Activated naive CD8-positive, alpha-beta T cell treated with anti-CD3 and anti-CD28 coated beads, Interleukin-2, amount 10 ng/mL, durations not matched to agents 7 days and 5 days (primary cell): Measurements from ENCODE around the gene TFPI. TPM values are rescaled to one million over a fixed set of nuclear protein-coding genes. Genes with fewer than 3 reads are reported as not detected.
A peak's percentile ranks its signal among the peaks of the same experiment; 100 is the strongest.

ENCODE experiments used
- ATAC-seq: fragments of 150-1000 bp; cut with Tn5 transposase; one replicate; pipeline ENCODE4 v1.10.0; 2021; ENCODE audit warnings: low read depth, moderate library complexity
- POLR2A ChIA-PET: fragments of 350-600 bp; sonication (Branson Sonifier 250); formaldehyde crosslinking; loops from one replicate; lab custom pipeline; 2021; ENCODE audit warnings: antibody characterized with exemption; lab: Charles Lee
- DNase-seq: peaks from one replicate; pipeline ENCODE4 v3.0.0; 2021
- H3K27ac Mint-ChIP-seq: one replicate; pipeline ENCODE4 v1.8.0; 2022; ENCODE audit warnings: mild to moderate bottlenecking, mixed read lengths
- H3K27me3 Mint-ChIP-seq: one replicate; pipeline ENCODE4 v1.8.0; 2022; ENCODE audit warnings: mild to moderate bottlenecking, moderate library complexity, mixed read lengths
- H3K36me3 Mint-ChIP-seq: one replicate; pipeline ENCODE4 v1.8.0; 2021; ENCODE audit warnings: mild to moderate bottlenecking, mixed read lengths
- H3K4me1 Mint-ChIP-seq: one replicate; pipeline ENCODE4 v1.8.0; 2021; ENCODE audit warnings: mixed read lengths
- H3K4me3 Mint-ChIP-seq: one replicate; pipeline ENCODE4 v1.8.0; 2022; ENCODE audit warnings: mild to moderate bottlenecking, moderate library complexity, mixed read lengths
- H3K9me3 Mint-ChIP-seq: one replicate; pipeline ENCODE4 v1.8.0; 2021; ENCODE audit warnings: mixed read lengths
- total RNA-seq, 2 experiments: library from RNA; stranded (reverse); gene quantifications; one replicate each; pipeline ENCODE4 v1.2.3, GENCODE V29; 2021

TFPI gene
- total RNA-seq, 2 experiments from 2014 or later = 0.11 TPM; not detected in 1

- Mint-ChIP-seq H3K27me3 (no peaks in the 10 kb centered on the region), H3K4me1 (no peaks in the 10 kb centered on the region), H3K36me3 (no peaks in the 10 kb centered on the region), H3K27ac (no peak overlapping the region), H3K4me3 (no peak overlapping the region), H3K9me3 (no peaks in the 10 kb centered on the region)
- POLR2A ChIA-PET = no interaction called here
- DNase-seq = no peak
- ATAC-seq = no peak
These were observed 84.7 kb downstream of the TFPI start for GRCh38 chr2:187469538-187469937.

- H3K4me1 Mint-ChIP-seq = no peaks in the 10 kb centered on the region
- DNase-seq (no peak), ATAC-seq (no peak)
- H3K27me3 Mint-ChIP-seq = no peaks in the 10 kb centered on the region
- H3K36me3 Mint-ChIP-seq = no peaks in the 10 kb centered on the region
- H3K9me3 Mint-ChIP-seq = no peaks in the 10 kb centered on the region
- H3K27ac Mint-ChIP-seq = no peak overlapping the region
- no peak overlapping the region for H3K4me3 Mint-ChIP-seq
- POLR2A ChIA-PET = no interaction called here
These were observed 86.0 kb downstream of the TFPI start for GRCh38 chr2:187468262-187468661.

DNA sequence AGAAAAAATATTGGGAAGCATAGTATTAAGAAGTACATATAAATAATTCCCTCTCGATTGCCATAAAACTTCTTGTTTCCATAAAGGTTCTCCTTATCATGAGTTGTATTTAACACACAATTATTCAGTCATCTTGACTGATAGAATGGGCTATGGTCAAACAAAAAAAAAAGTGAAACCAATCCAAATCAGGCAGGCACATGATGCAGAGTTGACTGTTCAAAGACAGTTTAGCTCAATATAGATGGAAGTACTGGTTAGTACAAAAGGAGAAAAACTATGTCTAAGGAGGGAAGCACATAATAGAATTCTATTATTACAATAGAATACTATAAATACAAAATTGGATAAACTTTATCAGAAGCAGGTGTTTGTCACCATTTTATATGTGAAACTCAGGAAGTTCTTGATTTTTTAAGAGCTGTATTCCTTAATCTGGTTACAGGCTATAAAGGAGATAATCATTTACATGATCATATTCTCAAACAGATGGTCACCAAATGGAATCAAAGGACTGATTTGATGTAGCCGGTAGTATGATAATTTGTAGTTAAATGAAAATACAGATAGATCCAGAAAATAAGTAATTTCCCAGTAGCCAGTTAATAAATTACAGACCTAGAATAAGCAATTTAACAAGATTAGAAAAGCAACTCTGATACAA is 88.0 kb downstream of the TFPI start:
- Mint-ChIP-seq H3K36me3 (no peaks in the 10 kb centered on the region), H3K27ac (no peak overlapping the region)

DNA sequence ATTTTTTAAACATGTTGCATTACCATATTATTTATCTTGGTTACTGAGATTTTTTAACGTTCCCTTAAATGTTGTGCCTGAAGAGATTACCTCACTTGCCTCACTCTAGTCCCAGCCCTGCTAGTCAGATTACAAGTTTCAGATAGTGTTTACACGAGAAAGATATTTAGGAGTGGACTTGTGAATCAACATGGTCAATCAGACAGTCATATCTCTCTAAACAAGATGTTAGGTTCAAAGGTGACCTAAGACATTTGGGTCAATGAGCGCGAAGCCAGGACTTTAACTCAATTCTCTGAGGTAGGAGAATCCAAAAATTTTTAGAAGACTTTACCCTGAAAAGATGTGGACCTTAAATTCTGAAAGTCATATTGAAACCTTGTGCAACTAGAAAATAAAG is 91.4 kb downstream of the TFPI start:
- Mint-ChIP-seq H3K27ac (no peak overlapping the region), H3K36me3 (no peaks in the 10 kb centered on the region), H3K4me1 (no peaks in the 10 kb centered on the region), H3K27me3 (no peaks in the 10 kb centered on the region), H3K9me3 (no peaks in the 10 kb centered on the region), H3K4me3 (no peak overlapping the region)
- POLR2A ChIA-PET = no interaction called here
- DNase-seq (no peak), ATAC-seq (no peak)

More for the DNA sequence above, 88.0 kb downstream of the TFPI start:
- no peaks in the 10 kb centered on the region for H3K27me3 Mint-ChIP-seq
- no peak overlapping the region for H3K4me3 Mint-ChIP-seq
- no peaks in the 10 kb centered on the region for H3K9me3 Mint-ChIP-seq
- POLR2A ChIA-PET = no interaction called here
- H3K4me1 Mint-ChIP-seq = no peaks in the 10 kb centered on the region
- ATAC-seq = no peak
- DNase-seq = no peak

DNA sequence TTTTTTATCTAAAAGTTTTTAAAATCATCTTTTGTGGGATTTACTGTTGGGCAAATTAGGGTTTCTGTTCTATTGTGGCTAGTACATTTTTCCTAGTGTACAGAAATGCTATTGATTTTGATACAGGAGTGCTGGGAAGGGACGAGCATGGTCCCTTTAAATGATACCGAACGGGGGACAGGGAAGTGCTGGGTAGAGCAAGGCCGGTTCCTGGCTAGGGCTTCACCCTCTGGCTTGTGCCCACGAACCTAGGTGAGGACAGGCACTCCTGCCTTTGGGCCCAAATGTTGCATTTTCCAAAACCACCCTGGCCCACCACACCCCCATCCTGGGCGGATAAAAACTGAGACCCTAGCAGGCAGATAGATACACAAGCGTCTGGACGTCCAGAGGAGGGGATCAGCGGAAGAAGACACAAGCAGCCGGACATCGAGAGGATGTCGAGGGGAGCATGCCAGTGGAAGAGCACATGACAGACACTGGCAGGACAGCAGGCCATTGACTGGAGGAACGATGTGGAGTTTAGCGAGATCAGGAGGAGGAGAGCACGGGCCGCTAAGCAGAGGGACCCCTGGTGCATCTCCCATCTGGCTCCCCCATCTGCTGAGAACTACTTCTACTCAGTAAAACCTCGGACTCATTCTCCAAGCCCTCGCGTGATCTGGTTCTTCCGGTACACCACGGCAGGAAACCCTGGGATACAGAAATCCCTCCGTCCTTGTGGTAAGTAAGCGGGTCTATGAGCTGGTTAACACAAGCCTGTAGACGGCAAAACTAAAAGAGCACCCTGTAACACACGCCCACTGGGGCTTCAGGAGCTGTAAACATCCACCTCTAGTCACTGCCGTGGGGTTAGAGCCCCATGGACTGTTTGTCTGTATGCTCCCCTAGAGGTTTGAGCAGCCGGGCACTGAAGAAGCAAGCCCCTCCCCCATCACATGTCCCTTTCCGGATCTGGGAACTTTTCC is 92.7 kb downstream of the TFPI start:
- ATAC-seq = no peak
- Mint-ChIP-seq H3K4me3 (no peak overlapping the region), H3K27ac (no peak overlapping the region), H3K27me3 (no peaks in the 10 kb centered on the region), H3K36me3 (no peaks in the 10 kb centered on the region), H3K4me1 (no peaks in the 10 kb centered on the region), H3K9me3 (no peaks in the 10 kb centered on the region)
- POLR2A ChIA-PET = no interaction called here
- DNase-seq = no peak

- H3K27me3 Mint-ChIP-seq = no peaks in the 10 kb centered on the region
These were observed 95.0 kb downstream of the TFPI start for GRCh38 chr2:187459256-187459655.

GRCh38 chr2:187453078-187453641 is 101.1 kb downstream of the TFPI start:
- no peak for DNase-seq
- no peaks in the 10 kb centered on the region for H3K9me3 Mint-ChIP-seq
- no peak overlapping the region for H3K27ac Mint-ChIP-seq
- no peaks in the 10 kb centered on the region for H3K36me3 Mint-ChIP-seq
- POLR2A ChIA-PET = no interaction called here
- peaks cover 5% of the 10 kb centered on the region for H3K4me1 Mint-ChIP-seq
- H3K27me3 Mint-ChIP-seq = peaks cover 2% of the 10 kb centered on the region
- no peak for ATAC-seq
- no peak overlapping the region for H3K4me3 Mint-ChIP-seq

More at GRCh38 chr2:187459256-187459655, 95.0 kb downstream of the TFPI start:
- Mint-ChIP-seq H3K27ac (no peak overlapping the region), H3K36me3 (no peaks in the 10 kb centered on the region), H3K4me3 (no peak overlapping the region), H3K4me1 (no peaks in the 10 kb centered on the region), H3K9me3 (no peaks in the 10 kb centered on the region)
- POLR2A ChIA-PET = no interaction called here
- ATAC-seq = no peak
- DNase-seq = no peak

DNA sequence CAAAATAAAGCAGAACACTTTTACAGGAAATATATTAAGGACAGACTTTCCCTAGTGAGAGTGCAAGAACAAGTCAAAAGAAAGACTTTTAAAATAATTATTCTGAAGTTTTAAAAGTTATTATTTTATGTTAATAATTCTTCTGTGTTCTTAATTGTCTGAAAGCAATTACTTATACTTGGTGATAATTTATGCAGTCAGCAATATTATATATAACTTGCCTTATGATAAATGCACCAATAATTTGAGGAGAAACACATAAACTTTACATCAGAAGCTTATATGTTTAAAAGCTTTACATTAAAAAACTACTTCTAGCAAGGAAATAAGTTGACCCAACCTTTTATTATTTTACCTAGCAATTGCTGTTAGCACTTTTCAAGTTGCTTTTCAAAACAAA is 102.7 kb downstream of the TFPI start:
- Mint-ChIP-seq H3K9me3 (no peaks in the 10 kb centered on the region), H3K27ac (no peak overlapping the region), H3K27me3 (peaks cover 2% of the 10 kb centered on the region), H3K4me1 (peaks cover 8% of the 10 kb centered on the region), H3K4me3 (no peak overlapping the region), H3K36me3 (no peaks in the 10 kb centered on the region)
- no peak for DNase-seq
- POLR2A ChIA-PET = no interaction called here
- ATAC-seq = no peak

DNA sequence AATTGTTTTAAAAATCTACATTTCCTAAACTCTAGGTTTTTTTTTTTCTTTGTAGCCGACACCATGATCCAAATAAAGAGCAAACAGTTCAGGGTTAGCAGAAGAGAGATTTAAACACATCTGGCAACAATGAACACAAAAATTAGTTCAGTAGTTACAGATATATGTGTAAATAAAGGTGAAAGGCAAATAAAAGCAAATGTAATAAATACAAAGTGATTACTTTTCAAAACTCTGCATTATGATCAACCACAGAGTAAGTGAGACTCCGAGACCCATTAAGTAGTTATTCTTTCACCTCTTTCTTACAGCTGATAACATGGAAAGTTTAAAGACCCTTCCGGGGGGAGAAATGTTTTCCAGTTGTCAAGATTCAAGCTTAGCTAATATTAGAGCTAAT is 106.9 kb downstream of the TFPI start:
- Mint-ChIP-seq H3K27ac (no peak overlapping the region), H3K36me3 (no peaks in the 10 kb centered on the region), H3K4me3 (peak overlapping the region; percentile 33), H3K9me3 (no peaks in the 10 kb centered on the region), H3K27me3 (no peaks in the 10 kb centered on the region), H3K4me1 (peaks cover 8% of the 10 kb centered on the region)
- POLR2A ChIA-PET = no interaction called here
- no peak for DNase-seq
- ATAC-seq = no peak

- no peak overlapping the region for H3K4me3 Mint-ChIP-seq
- POLR2A ChIA-PET = no interaction called here
- peaks cover 8% of the 10 kb centered on the region for H3K4me1 Mint-ChIP-seq
- no peaks in the 10 kb centered on the region for H3K9me3 Mint-ChIP-seq
- H3K27ac Mint-ChIP-seq = no peak overlapping the region
- no peak for ATAC-seq
- DNase-seq = no peak
- no peaks in the 10 kb centered on the region for H3K36me3 Mint-ChIP-seq
- no peaks in the 10 kb centered on the region for H3K27me3 Mint-ChIP-seq
These were observed 107.5 kb downstream of the TFPI start for GRCh38 chr2:187446711-187447110.

DNA sequence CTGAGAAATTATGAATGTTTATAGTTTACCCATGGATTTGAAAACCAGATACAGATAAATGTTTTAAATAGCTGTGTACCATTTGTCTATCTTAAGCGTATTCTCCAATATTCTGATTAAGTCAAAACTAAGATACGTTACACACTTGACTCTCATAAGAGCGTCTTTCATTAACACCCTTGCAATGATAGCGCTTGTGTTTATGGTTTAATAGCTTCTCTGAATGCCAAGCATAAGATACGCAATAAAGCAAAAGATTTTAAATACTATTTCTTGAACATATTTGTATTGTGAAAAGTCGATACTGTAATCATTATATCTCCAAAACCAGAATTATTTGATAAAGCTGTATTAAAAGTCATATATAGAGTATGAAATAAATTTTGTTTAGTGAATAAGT is 109.2 kb downstream of the TFPI start:
- no peaks in the 10 kb centered on the region for H3K36me3 Mint-ChIP-seq
- H3K9me3 Mint-ChIP-seq = no peaks in the 10 kb centered on the region
- H3K4me3 Mint-ChIP-seq = no peak overlapping the region
- POLR2A ChIA-PET = no interaction called here
- H3K27me3 Mint-ChIP-seq = no peaks in the 10 kb centered on the region
- ATAC-seq (no peak), DNase-seq (no peak)
- H3K4me1 Mint-ChIP-seq = peaks cover 8% of the 10 kb centered on the region
- no peak overlapping the region for H3K27ac Mint-ChIP-seq

DNA sequence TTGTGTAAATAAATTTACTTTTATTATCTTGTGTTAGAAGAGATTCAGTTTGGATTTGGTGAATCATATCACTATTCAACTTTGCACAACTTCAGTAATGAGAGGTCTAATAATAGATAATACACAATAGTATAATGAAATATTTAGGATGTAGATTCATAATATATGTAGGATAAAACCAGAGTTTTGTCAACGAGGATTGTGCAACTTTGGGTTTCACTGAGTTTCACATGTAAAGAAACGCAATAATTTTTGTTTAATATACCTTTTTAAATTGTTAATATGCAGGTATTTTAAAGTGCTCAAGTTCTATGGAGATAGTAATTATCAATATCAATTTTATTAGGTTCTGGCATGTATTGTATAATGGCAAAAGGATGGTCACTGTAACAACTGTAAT is 111.5 kb downstream of the TFPI start:
- DNase-seq (no peak), ATAC-seq (no peak)
- POLR2A ChIA-PET = no interaction called here
- H3K27me3 Mint-ChIP-seq = peaks cover 2% of the 10 kb centered on the region
- H3K36me3 Mint-ChIP-seq = no peaks in the 10 kb centered on the region
- no peak overlapping the region for H3K4me3 Mint-ChIP-seq
- H3K9me3 Mint-ChIP-seq = no peaks in the 10 kb centered on the region
- H3K27ac Mint-ChIP-seq = no peak overlapping the region
- H3K4me1 Mint-ChIP-seq = no peaks in the 10 kb centered on the region

- H3K36me3 Mint-ChIP-seq = no peaks in the 10 kb centered on the region
- POLR2A ChIA-PET = no interaction called here
- H3K4me1 Mint-ChIP-seq = no peaks in the 10 kb centered on the region
- H3K27me3 Mint-ChIP-seq = peaks cover 2% of the 10 kb centered on the region
- ATAC-seq (no peak), DNase-seq (no peak)
- H3K9me3 Mint-ChIP-seq = no peaks in the 10 kb centered on the region
- no peak overlapping the region for H3K4me3 Mint-ChIP-seq
- no peak overlapping the region for H3K27ac Mint-ChIP-seq
These were observed 111.9 kb downstream of the TFPI start for GRCh38 chr2:187442378-187442777.
